SKM-1 treated with dmso at 0.1 percent for 144 hours (cell line): Measurements from ENCODE around the gene MAPRE2.
"Not testable (repeated sequence)": the region's sequence is repeated elsewhere in the genome, so short reads cannot be mapped to it uniquely, and the experiment has no call there.

Source experiments
- DNase-seq: peaks from one replicate; lab custom pipeline; 2025; ENCODE audit not compliant: unreplicated experiment; lab: John Stamatoyannopoulos, UW

MAPRE2 gene

GRCh38 chr18:35089382-35089781 lies 48.2 kb downstream of the MAPRE2 start:
- no peak for DNase-seq

GRCh38 chr18:35089891-35090550 lies 48.8 kb downstream of the MAPRE2 start:
- no peak for DNase-seq

DNA sequence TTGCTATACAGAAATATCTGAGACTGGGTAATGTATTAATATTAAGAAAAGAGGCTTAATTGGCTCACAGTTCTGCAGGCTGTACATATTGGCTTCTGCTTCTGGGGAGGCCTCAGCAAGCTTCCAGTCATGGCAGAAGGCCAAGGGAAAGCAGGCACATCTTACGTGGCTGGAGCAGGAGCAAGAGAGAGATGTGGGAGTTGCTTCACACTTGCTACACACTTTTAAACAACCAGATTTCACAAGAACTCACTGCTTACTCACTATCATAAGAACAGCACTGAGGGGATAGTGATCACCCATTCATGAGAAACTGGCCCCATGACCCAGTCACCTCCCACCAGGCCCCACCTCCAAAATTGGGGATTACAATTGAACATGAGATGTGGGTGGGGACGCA lies 50.6 kb downstream of the MAPRE2 start:
- no peak for DNase-seq

DNA sequence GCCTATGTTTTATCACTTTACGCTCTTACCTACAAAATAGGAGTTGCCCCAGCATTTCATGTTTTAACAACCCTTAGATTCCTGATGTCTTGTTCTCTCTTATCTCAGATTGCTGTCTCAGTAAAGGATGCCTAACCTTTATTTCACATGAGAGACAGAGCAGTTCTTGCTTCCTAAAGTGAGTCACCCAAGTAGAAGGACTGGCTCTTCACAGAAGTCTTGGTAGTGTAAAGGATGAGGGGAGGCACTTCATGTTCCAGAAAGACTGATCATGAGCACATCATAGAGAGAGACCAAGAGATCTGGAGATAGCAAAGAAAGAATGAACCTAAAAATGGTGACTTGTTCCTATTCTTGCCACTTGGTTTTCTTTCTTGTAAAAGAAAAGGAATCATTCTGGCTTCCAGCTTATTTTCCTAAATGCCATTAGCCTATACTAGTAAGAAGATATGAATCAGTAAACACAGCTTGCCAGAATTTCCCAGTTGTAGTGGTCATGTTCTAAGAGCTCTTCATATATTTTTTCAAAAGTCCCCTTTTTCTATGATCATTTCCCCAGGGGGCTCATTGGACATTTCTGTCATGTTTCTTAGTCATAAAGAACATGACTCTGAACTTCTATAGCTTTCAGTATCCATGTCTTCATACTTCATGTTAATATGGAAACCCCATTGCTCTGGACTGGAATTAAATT lies 54.9 kb downstream of the MAPRE2 start:
- DNase-seq: no peak

- DNase-seq: no peak
These were observed 55.4 kb downstream of the MAPRE2 start for GRCh38 chr18:35096677-35097011.

GRCh38 chr18:35097195-35097594 lies 56.0 kb downstream of the MAPRE2 start:
- DNase-seq: no peak

GRCh38 chr18:35097763-35098162 lies 56.5 kb downstream of the MAPRE2 start:
- DNase-seq: no peak

- no peak for DNase-seq
These were observed 58.7 kb downstream of the MAPRE2 start for GRCh38 chr18:35099911-35100310.

GRCh38 chr18:35104391-35105051 lies 63.3 kb downstream of the MAPRE2 start:
- no peak for DNase-seq

DNA sequence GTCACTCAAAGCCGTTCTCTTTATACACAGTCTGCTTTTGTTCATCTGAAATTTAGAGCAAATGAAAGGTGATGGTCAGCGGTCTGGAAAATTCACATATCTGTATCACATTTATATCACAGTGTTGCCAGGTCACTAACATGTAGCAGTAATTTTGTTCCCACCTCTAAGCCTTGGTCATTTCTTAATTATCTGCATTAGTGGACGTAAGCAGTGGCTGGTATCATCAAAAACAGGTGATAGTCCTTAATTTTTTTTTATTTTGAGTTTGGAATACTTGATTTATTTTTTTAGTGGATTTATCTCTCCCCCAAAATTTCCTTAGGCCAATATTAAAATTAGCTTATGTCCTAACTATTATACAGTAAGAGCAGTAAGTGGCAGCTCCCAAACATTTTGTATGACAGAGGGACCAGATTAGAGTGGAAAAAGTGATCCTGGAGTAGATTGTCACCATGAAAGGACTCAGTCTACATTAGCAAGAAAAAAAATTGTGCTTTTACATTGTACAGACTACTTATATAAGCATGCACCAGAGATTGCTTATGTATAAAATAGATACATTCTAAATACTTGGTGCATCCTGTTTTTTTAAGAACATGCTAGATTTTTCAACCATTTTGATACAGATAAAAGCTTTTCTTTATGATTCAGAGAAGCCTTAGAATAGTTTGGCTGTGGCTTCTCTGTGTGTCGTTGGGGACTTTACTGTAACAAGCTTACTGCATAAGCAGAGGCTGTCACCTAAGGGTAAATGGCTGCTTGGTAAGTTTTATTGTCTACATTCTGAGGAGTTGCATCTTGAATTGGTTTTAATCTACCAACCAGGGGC lies 65.0 kb downstream of the MAPRE2 start:
- DNase-seq: no peak

DNA sequence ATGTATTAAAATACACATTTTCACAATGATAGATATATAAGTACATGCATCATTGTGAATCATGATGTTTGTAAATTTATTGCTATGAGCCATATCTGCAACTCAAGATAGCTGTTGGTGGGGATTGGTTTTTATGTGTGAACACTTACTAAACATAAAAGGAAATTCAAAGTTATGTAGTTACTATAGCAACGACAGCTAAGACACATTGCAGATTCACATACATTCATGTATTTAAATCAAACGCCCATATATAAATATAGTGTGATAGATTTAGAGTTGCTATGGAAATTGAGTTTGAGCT lies 65.6 kb downstream of the MAPRE2 start:
- no peak for DNase-seq

GRCh38 chr18:35107216-35107615 lies 66.0 kb downstream of the MAPRE2 start:
- DNase-seq: no peak

GRCh38 chr18:35108088-35108487 lies 66.9 kb downstream of the MAPRE2 start:
- not testable (repeated sequence) for DNase-seq

- no peak for DNase-seq
These were observed 68.8 kb downstream of the MAPRE2 start for GRCh38 chr18:35110059-35110458.

DNA sequence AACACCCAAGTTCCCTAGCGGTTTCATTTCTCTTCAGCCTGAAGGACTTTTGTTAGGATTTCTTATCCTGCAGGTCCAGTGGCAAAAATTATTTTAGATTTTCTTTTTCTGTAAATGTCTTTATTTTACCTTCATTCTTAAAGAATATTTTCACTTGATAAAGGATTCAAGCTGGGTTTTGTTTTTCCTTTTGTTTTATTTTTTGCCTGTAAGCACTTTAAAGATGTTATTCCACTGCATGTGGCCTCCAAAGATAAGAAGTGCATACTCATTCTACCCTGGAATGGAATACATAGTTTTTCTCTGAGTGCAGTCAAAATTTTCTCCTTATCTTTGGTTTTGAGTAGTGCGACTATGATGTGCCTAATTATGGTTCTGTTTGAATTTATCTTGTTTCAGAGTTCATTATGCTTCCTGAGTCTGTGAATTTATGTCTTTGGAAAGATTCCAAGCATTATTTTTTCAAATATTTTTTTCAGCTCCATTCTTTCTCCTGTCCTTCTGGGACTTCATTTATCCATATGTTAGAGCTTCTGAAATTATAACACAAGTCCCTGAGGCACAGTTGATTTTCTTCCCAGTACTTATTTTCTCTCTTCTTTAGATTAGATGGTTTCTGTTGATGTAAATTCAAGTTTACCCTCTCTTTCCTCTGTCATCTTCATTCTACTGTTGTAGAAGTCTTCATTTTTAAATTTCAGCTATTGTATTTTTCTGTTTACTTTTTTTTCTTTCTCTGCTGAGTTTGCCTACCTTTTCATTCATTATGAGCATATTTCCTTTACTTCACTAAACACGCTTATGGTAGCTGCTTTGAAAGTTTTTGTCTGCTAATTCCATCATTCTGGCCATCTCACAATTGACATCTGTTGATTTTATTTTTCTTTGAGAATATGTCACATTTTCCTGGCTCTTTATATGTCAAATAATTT lies 69.6 kb downstream of the MAPRE2 start:
- no peak for DNase-seq

DNA sequence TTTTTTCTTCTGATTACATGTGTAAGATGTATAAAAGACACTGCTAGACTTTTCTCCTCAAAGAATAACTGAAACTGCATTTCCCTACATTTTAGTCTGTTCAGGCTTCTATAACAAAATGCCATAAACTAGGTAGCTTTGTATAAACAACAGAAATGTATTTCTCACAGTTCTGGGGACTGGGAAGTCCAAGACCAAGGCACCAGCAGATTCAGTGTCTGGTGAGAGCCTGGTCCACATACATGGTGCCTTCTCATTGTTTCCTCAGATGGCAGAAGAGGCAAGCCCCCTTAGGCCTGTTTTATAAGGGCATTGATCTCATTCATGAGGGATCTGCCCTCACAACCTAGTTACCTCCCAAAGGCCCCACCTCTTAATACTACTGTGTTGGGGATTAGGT lies 71.5 kb downstream of the MAPRE2 start:
- no peak for DNase-seq

DNA sequence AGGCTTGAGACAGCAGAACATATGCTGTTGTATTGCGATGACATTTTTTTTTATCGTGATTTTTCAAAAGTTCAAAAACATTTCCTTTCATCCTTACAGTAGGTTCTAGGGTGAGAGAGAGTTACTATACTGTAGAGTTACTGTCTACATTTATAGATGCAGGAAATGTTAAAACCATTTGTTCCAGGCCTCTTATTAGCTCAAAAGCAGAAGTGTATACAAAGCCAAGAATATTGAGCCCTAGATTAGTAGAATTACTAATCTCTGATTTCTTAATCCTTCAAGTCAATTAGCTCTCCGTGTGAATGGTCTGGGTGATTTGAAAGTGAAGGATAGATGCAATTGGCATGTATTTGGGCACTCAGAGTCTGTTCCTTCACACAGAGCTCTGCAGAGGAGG lies 73.1 kb downstream of the MAPRE2 start:
- no peak for DNase-seq

DNA sequence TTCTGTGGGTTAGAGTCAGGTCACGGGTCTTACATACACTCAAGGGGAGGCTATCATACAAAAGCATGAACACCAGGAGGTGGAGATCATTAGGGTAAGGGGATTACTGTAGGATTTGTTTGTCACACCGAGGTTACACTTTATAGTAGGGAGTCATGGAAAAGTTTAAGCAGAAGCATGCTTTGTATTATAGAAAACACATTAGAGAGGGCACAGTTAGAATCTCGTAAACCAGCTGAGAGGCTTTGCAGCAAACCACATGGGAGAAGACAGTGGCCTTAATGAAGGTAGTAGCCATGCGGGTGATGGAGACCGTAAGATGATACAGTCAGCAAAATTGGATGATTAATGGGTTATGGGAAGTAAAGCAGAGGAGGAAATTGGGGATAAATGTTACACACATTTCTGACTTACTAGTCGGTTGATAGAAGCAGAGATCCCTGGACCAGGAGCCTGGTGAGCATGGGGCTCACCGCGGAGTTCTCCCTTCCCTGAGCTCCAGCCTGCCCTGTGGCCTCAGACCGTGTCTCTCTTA lies 75.6 kb downstream of the MAPRE2 start:
- no peak for DNase-seq

DNA sequence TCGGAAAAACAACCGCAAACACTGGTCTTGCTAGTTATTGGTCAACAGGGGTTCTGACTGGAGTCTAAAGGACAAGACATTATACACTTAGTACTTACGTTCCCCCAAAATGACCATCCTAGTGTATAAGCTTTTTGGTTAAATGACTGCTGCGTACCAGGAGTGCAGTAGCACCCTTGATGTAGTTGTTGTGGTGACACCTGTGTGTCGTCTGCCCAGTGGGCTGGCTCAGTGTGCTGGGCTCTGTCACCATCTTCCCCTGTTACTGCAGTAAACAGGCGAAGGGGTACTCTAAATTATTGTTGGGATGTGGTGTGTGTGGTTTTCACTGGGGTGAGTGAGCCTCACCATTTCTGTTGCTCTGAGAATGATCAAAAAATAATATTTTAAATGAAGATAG lies 76.2 kb downstream of the MAPRE2 start:
- DNase-seq: no peak

DNA sequence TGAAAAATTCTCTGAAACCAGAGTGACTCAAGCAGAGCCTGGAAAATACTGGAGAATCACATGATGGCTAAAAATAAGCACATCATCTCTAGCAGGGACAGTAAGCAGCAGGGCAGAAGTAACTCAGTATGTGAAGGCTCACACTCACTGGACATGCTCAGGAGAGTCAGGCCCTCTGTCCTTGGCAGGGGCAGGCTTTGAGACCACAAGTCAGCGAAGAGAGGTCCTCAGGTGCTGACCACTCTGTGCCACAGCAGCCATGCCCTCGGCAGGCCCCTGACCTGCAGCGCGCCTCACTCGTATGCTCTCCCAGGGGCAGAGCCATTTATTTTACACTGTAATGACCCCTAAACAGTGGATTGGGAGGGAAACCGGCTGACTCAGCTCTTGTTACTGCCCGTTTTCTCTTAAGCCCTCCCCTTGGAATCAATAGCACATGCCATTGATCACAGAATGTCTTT lies 76.8 kb downstream of the MAPRE2 start:
- DNase-seq: no peak
